NCI-H2081 treated with DMSO at 0.1 percent for 48 hours (cell line): ENCODE measurements around the gene SMC1B.
"Not testable (repeated sequence)": the region's sequence is repeated elsewhere in the genome, so short reads cannot be mapped to it uniquely, and the experiment has no call there.

Experiments used
- DNase-seq: peaks from one replicate; lab custom pipeline; 2025; lab: John Stamatoyannopoulos, UW

The SMC1B gene

DNA sequence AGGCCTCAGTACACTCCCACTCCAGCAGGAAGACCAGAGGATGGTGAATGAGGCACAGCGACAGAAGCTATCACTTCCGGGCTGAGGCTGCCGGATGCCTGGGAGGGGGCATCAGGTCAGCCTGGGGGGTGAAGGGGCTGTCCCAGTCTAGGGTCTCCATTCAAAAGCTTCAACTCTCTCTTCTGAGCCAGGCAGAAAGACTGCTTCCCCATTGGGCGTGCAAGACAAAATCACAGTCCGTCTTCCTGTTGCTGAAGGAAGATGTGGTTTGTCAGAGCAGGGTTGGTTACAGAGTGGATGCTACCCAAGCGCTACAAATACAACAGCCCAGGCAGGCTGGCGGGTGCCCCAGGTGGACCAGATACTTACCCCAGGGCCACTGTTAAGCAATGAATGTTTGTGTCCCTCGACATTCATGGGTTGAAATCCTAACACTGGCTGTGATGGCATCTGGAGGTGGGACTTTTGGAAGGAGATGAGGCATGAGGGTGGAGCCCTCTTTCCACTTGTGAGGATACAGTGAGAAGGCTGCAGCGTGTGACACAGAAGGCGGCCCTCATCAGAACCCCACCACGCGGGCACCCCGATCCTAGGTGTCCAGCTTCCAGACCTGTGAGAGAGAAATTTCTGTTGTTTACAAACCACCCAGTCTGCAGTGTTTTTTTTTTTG is 116.6 kb downstream of the SMC1B start:
- no peak for DNase-seq

DNA sequence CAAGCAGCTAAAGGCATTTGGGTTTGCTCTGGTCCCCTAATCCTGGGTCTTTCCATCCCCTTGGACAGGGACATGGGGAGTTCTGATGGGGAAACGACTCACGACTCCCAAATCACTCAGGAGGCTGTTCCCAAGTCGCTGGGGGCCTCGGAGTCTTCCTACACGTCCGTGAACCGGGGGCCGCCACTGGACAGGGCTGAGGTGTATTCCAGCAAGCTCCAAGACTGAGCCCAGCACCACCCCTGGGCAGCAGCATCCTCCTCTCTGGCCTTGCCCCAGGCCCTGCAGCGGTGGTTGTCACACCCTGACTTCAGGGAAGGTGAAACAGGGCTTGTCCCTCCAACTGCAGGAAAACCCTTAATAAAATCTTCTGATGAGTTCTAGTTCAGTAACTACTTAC is 117.9 kb downstream of the SMC1B start:
- no peak for DNase-seq

DNA sequence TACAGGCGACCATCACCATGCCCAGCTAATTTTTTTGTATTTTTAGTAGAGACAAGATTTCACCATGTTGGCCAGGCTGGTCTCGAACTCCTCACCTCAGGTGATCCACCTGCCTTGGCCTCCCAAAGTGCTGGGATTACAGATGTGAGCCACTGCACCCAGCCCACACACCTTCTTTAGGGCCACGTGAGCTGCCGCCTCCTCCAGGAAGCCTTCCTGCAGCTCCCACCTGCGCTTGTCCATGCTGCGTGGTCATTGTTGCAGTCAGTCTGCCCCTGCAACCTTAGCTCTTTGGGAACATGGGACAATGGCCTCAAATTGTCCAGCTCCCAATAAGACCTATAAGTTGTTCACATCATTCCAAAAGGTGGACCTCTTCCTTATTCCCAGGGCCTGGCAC is 118.4 kb downstream of the SMC1B start:
- DNase-seq, result not testable (repeated sequence)
